ENCODE data around the gene SLC35A1. TPM values are rescaled to one million over a fixed set of nuclear protein-coding genes. Genes with fewer than 3 reads are reported as not detected.

SLC35A1 gene
- total RNA-seq, 1 donor from 2014 or later: 19.4 TPM

DNA sequence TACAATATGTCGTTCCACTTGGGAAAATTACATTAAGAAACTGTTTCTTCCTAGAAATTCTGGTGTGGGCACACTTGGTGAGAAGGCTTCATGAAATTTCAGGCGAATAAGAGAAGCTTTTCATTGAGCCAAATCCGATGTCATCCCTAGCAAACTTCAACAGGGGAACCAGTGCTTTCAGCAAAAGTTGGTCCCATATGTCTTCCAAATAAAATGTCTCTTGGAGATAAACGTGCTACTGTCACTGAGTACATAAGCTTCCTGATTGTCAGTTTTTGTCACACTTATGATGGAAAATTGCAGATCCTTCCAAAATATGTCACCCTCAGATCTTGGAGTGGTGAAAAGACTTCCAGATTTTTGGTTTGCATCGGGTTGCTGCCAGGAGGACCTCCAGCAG, 31.1 kb upstream of the SLC35A1 start:
- TF ChIP-seq, protein P1, sequence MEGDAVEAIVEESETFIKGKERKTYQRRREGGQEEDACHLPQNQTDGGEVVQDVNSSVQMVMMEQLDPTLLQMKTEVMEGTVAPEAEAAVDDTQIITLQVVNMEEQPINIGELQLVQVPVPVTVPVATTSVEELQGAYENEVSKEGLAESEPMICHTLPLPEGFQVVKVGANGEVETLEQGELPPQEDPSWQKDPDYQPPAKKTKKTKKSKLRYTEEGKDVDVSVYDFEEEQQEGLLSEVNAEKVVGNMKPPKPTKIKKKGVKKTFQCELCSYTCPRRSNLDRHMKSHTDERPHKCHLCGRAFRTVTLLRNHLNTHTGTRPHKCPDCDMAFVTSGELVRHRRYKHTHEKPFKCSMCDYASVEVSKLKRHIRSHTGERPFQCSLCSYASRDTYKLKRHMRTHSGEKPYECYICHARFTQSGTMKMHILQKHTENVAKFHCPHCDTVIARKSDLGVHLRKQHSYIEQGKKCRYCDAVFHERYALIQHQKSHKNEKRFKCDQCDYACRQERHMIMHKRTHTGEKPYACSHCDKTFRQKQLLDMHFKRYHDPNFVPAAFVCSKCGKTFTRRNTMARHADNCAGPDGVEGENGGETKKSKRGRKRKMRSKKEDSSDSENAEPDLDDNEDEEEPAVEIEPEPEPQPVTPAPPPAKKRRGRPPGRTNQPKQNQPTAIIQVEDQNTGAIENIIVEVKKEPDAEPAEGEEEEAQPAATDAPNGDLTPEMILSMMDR (conservative IDR thresholded peaks at IDR 0.05): no peak
- H3K9me3 Mint-ChIP-seq: no peaks in the 10 kb centered on the region
- no peak for DNase-seq (ENCODE audit: extremely low spot score, unreplicated experiment)
- H3K4me3 Mint-ChIP-seq: no peak overlapping the region
- no peaks in the 10 kb centered on the region for H3K36me3 Mint-ChIP-seq
- H3K27ac Mint-ChIP-seq: no peak overlapping the region
- H3K27me3 Mint-ChIP-seq: no peaks in the 10 kb centered on the region
- no peaks in the 10 kb centered on the region for H3K4me1 Mint-ChIP-seq (ENCODE audit: unreplicated experiment)

- Mint-ChIP-seq H3K4me1 (ENCODE audit: unreplicated experiment) (no peaks in the 10 kb centered on the region), H3K27me3 (no peaks in the 10 kb centered on the region), H3K36me3 (no peaks in the 10 kb centered on the region), H3K4me3 (no peak overlapping the region), H3K9me3 (no peaks in the 10 kb centered on the region), H3K27ac (no peak overlapping the region)
- TF ChIP-seq, protein P1 (conservative IDR thresholded peaks at IDR 0.05): no peak
- no peak for DNase-seq (ENCODE audit: extremely low spot score, unreplicated experiment)
Measured at GRCh38 chr6:87444362-87444761, 28.4 kb upstream of the SLC35A1 start.

DNA sequence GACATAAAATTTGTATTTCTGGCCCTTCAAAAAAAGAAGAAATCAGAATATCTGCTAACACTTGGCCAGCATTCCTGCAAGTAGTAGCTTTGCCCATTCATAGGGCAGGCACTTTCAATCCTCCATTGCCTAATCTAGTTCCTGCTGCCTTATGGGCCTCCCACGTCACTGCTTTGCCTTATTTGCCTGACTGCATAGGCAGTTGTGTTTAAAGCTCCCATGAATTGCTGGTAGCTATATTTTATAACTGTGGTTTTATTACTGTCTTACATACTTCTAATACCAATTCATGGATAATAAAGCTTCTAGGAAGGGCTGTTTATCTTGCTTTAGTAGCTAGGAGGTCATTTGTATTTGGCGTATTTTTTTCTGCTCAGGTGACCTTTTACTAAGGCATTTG, 7.7 kb upstream of the SLC35A1 start:
- no peak overlapping the region for H3K4me3 Mint-ChIP-seq
- no peak overlapping the region for H3K27ac Mint-ChIP-seq
- H3K36me3 Mint-ChIP-seq: no peaks in the 10 kb centered on the region
- H3K4me1 Mint-ChIP-seq (ENCODE audit: unreplicated experiment): no peaks in the 10 kb centered on the region
- no peak for DNase-seq (ENCODE audit: extremely low spot score, unreplicated experiment)
- peaks cover 11% of the 10 kb centered on the region for H3K27me3 Mint-ChIP-seq
- TF ChIP-seq, protein P1 (conservative IDR thresholded peaks at IDR 0.05): no peak
- H3K9me3 Mint-ChIP-seq: no peaks in the 10 kb centered on the region

- TF ChIP-seq, protein P1 (conservative IDR thresholded peaks at IDR 0.05): no peak
- DNase-seq (ENCODE audit: extremely low spot score, unreplicated experiment): no peak
- peaks cover 17% of the 10 kb centered on the region for H3K4me1 Mint-ChIP-seq (ENCODE audit: unreplicated experiment)
- H3K27me3 Mint-ChIP-seq: no peaks in the 10 kb centered on the region
- H3K27ac Mint-ChIP-seq: peak overlapping the region; percentile 97
- peak overlapping the region; percentile 100 for H3K4me3 Mint-ChIP-seq
- peaks cover 7% of the 10 kb centered on the region for H3K36me3 Mint-ChIP-seq
- no peaks in the 10 kb centered on the region for H3K9me3 Mint-ChIP-seq
Measured at GRCh38 chr6:87473419-87473903, 687 bp downstream of the SLC35A1 start.

GRCh38 chr6:87481931-87482330, 9.2 kb downstream of the SLC35A1 start:
- Mint-ChIP-seq H3K27ac (no peak overlapping the region), H3K27me3 (no peaks in the 10 kb centered on the region), H3K4me3 (no peak overlapping the region), H3K4me1 (ENCODE audit: unreplicated experiment) (peaks cover 8% of the 10 kb centered on the region), H3K9me3 (peaks cover 10% of the 10 kb centered on the region), H3K36me3 (peaks cover 36% of the 10 kb centered on the region)
- DNase-seq (ENCODE audit: extremely low spot score, unreplicated experiment): no peak
- TF ChIP-seq, protein P1 (conservative IDR thresholded peaks at IDR 0.05): no peak

- Mint-ChIP-seq H3K27me3 (no peaks in the 10 kb centered on the region), H3K4me1 (ENCODE audit: unreplicated experiment) (peaks cover 8% of the 10 kb centered on the region), H3K27ac (no peak overlapping the region), H3K36me3 (peaks cover 36% of the 10 kb centered on the region), H3K4me3 (no peak overlapping the region), H3K9me3 (peaks cover 10% of the 10 kb centered on the region)
- no peak for DNase-seq (ENCODE audit: extremely low spot score, unreplicated experiment)
- TF ChIP-seq, protein P1 (conservative IDR thresholded peaks at IDR 0.05): no peak
Measured at GRCh38 chr6:87482366-87482765, 9.6 kb downstream of the SLC35A1 start.
